HG02885 (cell line): ENCODE results near the gene MAPK7.

Experiments used
- ATAC-seq: cut with Tn5 transposase; IDR thresholded peaks from one replicate; pipeline ENCODE4 v1.9.1; 2021; ENCODE audit warnings: mild to moderate bottlenecking; ENCODE audit not compliant: unreplicated experiment, poor library complexity

Gene MAPK7

DNA sequence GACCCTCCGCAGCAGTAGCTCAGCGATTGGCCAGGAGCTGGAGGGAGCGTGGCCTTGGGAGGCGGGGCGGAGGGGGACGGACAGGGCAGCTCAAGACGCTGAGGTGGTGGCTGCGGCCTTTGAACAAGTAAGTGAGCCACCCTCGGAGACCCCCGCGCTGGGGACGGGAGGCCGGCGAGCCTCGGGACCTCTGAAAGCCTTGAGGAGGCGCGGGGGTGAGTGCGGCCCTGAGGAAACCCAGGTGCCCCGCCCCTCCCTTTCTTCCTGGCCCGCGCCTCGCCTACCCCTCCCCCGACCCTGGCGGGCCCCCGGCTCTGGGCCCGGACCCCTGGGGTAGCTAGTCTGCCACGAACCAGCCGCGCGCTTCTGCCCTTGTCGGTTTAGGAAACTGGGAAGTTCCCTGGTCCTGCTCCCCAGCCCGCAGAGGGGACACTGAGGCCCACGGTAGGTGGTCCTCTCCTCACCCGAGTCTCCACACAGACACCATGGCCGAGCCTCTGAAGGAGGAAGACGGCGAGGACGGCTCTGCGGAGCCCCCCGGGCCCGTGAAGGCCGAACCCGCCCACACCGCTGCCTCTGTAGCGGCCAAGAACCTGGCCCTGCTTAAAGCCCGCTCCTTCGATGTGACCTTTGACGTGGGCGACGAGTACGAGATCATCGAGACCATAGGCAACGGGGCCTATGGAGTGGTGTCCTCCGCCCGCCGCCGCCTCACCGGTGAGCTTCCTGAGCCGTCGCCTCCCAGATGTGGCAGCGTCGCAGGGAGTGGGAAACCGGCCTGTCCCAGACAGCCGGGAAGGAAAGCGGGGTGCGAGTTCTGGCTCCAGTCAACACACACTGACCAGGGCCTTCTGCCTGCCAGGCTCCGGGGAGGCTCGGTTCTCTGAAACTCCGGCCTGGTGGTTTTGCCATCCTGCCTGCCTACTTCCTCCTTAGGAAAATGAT lies at the start of gene MAPK7:
TSS of gene MAPK7 (plus strand) at position 83 of the 945 bp plus-strand sequence. CDS start at position 486, 403 bp downstream.
- peak; percentile 14 for ATAC-seq

DNA sequence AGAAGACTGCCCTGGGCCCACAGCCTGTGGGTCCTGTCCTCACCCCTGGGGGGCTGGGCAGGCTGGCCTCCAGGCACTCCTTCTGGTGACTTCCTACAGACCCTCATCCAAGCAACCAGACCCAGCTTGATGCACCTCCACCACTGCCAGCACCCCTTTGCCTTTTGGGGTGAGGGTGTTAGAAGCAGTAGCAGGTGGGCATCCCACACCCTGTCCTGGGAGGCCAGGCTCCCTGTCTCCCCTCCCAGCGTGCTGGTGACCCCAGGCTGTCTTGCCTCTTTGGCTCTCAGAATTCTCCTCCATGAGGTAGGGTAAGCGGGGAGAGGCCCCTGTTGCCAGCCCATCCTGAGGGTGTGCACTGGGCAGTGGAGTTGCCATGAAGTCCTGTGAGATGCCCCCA lies 49.2 kb upstream of the MAPK7 start:
- ATAC-seq = no peak

DNA sequence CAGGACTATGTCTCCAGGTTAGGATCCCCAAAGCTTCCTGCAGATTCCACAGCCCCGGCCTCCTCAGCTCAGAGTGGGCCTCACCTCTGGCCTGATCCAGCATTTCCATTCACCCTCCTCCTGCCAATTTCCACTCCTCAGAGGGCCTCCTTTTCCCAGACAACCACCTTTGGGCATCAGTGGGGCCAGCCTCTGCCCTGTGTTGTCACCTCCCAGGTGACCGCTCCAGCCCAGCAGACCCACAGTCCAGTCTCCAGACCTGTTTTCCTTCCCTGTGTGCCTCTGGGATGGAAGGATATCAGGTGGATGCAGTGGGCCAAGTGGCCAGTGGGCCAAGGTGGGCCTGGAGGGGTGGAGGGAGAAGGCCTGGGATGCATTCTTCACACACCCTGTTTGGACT lies 48.5 kb upstream of the MAPK7 start:
- no peak for ATAC-seq

DNA sequence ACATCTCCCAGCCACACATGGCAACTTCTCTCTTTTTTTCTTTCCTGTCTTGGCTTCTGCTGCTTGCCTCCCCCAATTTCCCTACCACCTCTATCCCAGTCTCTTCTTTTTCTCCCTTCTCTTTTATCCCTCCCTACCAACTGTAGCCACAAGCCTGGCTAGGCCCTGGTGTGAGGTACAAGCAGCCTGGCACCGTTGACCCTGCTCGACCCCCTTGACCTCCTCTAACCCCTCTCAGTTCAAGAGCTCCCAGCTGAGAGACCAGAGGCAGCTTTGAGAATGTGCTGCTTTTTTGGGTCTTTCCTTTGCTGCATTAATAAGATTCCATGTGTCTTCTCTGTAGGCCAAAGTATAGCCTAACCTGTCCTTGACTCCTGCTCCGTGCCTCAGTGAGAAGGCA lies 48.0 kb upstream of the MAPK7 start:
- ATAC-seq = no peak

DNA sequence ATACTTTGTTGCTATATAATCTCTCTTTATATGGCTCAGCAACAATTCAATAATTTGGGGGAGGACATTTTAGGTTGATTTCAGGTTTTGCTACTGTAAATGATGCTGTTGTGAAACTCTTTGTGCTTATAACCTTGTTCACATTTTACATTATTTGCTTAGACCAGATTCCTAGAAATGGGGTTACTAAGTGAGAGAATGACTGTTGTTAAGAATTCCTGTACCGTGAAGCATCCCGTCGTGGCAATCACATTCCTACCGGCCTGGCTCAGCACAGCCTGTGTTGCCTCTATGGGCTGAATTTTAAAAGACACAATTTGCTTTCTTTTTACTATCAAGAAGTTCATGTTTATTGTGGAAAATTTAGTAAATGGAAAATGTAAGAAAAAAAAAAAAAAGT lies 47.2 kb upstream of the MAPK7 start:
- ATAC-seq = no peak

DNA sequence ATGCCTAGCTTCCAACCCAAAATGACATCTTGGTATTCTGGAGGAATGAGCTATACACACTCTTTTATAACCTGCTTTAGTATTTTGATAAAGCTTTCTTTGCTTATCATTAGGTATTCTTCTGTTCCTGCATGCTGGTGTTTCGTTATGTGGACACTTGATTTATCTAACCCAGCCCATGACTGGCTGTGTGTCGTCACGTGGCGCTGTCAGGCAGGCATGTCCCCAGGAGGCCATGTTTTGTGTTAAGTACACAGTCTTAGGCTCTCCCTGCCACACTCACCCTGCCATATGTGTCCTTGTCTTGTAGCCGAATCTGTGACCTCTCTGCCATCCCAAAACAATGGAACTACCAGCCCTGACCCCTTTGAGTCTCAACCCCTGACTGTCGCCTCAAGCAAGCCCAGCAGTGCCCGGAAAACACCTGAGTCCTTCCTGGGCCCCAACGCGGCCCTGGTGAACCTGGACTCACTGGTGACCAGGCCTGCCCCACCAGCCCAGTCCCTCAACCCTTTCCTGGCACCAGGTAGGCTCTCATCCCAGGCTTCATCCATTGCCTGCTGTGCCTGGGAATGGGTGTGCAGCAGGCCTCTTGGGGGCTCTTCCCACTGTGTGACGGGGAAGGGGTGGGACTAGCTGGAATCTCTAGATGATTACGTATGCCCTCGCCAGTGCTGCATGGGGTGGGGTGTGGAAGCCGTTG lies 46.6 kb upstream of the MAPK7 start:
- no peak for ATAC-seq

DNA sequence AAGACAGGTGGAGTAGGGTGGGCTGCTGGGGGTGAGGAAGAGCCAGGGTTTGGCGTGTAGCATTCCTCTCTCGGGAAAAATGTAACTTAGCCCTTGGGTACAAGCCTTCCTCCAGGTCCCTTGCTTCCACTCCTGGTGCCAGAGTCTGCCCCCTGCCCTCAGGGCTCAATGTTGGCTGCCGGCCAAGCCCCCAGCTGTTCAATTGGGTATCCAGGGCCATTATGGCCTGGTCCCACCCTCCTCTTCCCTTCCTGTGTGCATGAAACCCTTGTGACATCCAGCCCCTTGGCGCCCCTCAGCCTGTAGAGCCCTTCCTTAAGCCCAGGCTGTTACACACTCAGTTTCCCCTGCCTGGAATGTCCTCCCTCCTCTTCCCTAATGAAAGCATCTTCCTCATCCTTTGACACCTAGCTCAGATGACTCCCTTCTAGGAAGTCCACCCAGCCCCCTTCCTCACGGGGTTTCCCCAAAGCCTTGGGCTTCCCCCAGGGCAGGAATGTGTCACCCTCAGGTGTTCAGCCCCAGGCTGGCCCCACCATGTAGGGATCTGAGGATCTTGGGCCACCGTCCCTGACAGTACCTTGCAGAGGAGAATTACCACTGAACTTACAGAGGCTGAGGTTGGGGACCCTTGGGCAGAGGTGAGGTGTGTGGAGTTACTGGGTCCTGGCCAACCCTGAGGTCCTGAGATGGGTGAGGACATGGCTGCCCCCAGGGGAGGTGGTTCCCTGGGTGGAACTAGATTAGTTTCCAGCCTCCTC lies 45.7 kb upstream of the MAPK7 start:
- ATAC-seq = no peak

DNA sequence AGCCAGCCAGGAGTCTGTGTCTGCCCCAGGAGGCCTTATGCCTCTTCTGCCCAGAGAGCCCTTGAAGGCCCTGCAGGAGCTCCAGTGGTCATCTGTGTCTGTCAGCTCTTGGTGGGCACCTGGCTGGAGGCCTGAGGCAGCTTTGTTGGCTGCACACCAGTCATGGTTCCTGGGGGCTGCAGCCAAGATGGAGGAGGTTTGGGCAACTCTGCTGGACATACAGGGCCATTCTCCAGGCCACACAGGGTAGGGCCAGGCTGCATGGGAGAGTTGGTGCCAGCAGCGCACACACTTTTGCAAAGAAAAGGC lies 45.2 kb upstream of the MAPK7 start:
- no peak for ATAC-seq

DNA sequence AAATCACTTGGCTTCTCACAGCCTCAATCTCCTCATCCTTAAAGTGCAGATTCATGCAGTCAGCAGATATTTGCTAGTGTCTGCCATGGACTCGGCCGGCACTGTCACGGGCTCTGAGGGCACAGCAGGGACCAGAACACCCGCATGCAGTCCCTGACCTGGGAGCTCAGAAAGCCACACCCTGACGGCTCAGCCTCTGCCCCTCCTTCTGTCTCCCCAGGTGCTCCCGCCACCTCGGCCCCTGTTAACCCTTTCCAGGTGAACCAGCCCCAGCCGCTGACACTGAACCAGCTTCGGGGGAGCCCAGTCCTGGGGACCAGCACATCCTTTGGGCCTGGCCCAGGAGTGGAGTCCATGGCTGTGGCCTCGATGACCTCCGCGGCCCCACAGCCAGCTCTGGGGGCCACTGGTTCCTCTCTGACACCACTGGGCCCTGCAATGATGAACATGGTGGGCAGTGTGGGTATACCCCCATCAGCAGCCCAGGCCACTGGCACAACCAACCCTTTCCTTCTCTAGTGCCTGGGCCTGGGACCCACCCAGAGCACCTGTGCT lies 44.5 kb upstream of the MAPK7 start:
- ATAC-seq = no peak

DNA sequence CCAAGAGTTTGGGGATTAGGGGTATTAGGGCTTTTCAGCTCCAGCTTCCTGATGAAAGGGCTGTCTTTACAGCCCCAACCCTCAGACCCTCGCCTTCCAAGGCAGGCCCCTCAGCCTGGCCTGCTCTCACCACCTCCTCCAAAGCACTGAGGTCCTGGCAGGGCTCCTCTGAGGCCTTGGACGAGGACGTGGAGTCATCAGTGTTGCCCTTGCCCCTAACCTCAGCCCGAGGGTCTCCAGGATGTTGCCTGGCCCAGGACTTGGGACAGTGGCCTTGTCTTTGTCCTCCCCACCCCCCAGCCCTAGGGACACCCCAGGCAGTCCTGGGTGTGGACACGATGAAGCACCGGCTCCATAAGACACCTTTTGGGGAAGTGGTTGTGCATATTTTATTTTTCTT lies 44.0 kb upstream of the MAPK7 start:
- ATAC-seq = no peak

DNA sequence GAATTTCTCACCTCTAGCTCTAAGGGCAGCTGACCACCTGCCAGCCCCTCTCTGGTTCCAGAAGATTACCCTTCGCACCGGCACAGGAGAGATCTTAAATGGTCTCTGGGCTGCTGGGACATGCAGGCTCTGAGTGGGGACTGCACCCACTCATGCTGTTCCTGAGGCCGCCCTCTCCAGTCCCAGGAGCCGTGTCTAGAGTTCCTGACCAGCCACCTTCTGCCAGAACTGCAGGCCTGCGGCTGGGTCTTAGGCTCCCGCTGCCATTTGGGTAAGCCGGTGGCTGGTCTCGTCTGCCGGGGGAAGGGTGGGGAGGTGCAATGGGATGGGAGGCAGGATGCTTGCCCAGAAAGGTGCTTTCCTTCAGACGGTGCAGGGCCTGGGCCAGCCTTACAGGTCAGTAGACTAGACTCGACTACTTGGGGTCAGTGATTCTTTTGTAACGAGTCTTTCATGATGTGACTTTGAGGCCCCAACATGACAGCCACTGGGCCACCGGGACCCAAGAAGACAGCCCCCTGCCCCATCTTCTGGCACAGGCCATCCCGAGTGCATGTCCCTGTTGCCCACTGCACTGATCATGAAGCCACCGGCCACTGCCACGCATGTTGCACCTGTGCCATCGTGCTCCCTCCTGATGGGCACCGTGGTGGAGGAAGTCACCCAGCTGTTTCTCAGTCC lies 42.2 kb upstream of the MAPK7 start:
- no peak for ATAC-seq

DNA sequence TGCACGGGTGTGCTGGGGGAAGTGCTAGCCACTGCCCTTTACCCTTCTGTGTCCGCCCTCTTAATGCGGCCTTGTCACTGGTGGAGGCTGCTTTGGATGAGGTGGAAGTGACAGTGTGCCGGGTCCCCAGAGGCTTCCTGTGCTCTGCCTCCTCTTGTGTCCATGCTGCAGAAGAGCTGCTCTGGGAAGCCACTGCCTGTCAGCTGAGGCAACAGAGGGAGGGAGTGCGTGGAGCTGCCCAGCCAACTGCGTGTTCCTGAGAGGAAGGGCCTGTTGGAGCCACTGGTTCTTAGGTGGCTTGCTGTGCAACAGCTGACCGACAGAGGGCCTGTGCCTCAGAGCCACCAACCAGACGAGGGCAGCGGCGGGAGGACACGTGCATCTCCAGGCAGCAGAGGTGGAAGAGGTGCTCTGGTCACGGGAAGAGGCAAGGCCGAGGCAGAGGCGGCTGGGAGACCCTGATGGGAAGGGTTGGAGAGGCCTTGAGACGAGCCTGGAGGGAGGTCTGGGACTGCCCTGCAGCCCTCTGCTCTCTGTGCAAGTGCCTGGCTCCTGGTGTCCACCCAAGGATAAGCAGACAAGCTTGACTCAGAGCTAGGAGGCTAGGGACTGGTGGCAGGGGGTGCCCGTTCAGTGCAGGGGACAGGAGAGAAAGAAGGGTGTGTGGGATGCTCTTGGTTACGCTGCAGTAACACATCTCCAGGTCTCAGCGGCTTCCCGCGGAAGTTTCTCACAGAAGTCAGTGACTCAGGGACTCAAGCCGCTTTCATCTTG lies 41.2 kb upstream of the MAPK7 start:
- ATAC-seq = no peak

DNA sequence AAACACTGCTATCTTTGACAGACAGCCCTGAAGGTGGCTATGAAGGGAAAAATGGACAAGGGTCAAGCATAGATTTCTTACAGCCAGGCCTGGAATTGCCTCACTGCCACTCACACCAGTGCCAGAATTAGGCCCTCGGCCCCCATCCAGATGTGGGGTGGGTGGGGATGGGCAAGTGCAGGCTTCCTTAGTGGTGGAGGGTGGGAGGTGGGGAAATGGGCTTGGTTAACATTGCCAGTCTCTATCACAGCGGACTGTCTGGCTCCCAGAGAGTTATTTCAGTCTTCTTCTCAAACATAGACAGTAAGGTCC lies 40.6 kb upstream of the MAPK7 start:
- no peak for ATAC-seq

DNA sequence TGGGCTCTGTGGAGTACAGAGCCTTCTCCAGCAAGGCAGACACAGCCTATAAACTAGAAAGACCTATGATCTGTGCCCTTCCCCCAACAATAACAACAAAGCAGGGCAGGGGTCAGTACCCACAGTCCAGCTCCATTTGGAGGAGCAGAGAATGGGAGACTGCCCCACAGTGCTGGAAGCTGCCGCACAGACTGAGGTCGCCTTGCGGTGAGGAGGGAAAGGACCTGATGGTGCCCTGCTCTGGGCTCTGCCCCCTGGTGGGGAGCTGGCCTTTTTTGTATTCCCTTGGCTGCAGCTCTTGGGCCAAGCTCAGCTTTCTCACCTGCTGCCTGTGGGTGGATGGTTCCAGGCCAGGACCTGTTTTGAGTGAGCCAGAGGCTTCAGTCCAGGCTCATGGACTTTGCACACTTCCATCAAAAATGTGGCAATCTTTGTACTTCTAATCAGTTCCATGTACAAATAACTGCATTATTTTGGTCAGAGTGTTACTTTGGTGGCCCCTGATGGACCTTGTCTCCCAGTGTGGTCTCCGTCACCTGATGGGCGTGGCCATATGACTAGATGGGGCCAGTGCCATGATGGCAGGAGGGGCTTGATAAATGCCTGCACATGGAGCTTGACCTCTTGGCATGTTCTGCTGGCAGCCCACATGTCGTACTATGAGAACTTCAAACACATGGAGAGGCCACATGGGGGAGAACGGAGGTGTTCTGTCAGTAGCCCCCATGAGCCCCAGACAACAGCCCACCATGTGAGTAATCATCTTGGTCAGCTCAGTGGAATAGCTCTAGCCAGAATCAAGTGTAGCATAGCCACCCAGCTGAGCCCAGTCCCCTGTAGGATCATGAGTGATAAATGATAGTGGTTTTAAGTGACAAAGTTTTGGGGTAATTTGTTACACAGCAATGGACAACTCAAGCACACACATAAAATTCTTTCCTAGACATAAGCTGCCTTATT lies 40.0 kb upstream of the MAPK7 start:
- ATAC-seq = peak; percentile 51

DNA sequence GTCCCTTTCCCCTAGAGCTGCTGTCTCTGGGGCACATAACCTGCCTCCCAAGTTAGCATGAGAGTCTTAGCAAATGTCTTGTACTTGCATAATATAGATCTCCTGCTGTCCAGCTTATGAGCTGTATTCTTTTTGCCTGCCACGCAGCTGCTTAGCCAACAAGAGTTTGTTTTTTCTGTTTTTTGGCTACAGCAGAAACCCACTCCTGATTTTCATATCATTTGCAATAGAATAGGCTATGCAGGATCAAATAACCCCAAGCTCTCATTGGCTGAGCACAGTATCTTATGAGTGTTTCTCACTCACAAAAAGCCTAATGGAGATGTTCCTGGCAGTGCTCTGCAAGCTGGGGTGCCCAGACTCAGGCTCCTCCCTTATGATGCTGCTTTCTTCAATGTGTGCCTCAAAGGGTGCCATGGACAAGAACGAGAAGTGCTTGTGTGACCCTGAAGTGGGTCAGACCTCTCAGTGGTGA lies 38.9 kb upstream of the MAPK7 start:
- no peak for ATAC-seq

DNA sequence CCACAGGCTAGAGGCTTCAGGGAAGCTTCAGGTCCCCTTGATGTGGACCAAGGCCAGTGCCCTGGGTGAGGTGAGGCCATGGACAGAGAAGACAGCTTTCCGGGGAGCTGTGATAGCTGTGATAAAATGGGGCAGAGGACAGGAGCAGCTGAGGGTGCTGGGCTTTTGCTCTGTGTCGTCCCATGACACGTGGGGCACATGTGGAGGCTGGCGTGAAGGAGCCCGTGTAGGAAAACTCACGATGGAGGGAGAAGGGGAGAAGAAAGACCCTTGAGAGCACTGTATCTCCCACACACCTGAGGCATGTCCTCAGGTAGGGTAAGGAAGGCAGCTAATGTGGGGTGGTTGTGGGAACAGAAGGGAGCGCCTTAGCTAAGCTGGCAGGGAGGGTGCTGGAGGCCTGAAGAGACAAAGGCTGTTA lies 37.1 kb upstream of the MAPK7 start:
- no peak for ATAC-seq

DNA sequence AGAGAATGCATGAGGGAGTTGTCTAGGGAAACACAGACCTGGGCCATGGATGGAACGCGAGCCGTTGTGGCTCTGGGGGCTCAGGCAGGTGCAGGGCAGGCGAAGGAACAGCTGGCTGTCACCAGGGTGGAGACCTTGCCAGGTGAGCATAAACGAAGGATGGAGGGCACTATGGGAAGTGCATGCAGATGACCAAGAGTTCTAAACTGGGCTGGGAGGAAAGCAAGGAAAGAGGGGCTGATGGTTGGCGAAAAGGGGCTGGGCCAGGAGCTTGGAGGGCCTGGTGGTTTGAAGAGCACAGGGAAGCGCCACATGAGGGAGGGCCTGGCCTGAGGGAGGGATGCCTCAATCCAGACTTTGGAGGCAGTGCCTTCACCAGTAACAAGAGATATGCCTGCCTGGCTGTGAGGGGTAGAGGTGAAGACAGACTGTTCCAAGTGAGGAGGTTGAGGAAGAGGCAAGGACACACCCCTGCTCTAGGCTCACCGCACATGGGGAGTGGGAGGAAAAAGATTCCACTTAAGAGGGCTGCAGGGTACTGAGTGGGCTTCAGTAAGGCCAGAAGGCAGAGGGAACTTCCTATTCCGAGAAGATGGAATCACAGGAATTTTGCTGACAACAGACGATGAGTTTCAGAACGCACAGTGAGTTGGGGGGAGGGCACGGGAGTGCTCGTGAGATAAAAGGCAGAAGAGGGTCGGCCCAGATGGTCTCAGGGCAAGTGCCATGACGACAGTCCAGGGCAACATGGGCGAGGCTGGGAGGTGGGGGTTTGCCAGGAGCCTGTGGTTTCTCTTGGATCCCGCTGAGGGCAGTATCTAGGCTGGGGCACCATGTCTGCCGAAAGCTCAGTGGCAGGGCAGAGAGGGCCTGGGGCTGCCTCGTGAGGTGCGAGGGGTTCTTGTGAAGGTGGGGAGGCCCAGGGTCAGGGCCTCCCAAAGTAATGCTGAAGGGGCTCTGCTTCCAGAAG lies 36.4 kb upstream of the MAPK7 start:
- ATAC-seq = no peak
